VCaP (cell line): ENCODE data around the gene ZMAT5.
"Not testable (repeated sequence)": the region's sequence is repeated elsewhere in the genome, so short reads cannot be mapped to it uniquely, and the experiment has no call there.

Experiments used
- H3K27ac ChIP-seq: fragments of 450-650 bp; 2 replicates; pipeline ENCODE4 v1.5.1; 2017
- TF ChIP-seq, protein P1 (sequence below): fragments of 450-650 bp; conservative IDR thresholded peaks from 2 replicates; pipeline ENCODE4 v1.5.1; 2017; ENCODE audit warnings: mild to moderate bottlenecking, moderate library complexity

ZMAT5 gene

DNA sequence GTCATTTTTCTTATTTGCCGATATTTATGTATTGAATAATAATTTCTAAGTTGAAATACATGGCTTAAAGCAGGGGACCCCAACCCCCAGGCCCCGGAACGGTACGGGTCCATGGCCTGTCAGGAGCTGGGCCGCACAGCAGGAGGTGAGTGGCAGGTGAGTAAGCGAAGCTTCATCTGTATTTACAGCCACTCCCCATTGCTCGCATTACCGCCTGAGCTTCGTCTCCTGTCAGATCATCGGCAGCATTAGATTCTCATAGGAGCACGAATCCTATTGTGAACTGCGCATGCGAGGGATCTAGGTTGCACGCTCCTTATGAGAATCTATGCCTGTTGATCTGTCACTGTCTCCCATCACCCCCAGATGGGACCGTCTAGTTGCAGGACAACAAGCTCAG lies 4.5 kb downstream of the ZMAT5 start:
- H3K27ac ChIP-seq: no peak overlapping the region

DNA sequence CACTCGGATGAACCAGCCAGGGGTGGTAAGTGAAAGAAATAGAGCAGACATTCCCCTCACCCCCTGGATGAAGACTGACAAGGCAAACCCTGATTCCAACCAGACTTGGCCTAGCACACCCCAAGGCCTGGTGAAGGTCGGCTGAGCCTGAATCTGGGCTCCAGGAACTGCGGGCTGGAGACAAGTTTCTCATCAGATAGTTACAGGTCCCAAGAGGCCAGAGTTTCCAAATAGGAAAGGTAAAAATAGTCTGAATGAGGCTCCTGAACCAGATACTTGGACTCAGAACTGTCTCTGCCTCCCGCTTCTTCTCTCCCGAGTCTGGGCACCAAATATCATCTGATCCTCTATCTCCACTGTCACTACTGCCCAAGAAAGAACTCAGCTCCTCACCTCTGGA lies 7.8 kb downstream of the ZMAT5 start:
- no peak overlapping the region for H3K27ac ChIP-seq
- TF ChIP-seq, protein P1, sequence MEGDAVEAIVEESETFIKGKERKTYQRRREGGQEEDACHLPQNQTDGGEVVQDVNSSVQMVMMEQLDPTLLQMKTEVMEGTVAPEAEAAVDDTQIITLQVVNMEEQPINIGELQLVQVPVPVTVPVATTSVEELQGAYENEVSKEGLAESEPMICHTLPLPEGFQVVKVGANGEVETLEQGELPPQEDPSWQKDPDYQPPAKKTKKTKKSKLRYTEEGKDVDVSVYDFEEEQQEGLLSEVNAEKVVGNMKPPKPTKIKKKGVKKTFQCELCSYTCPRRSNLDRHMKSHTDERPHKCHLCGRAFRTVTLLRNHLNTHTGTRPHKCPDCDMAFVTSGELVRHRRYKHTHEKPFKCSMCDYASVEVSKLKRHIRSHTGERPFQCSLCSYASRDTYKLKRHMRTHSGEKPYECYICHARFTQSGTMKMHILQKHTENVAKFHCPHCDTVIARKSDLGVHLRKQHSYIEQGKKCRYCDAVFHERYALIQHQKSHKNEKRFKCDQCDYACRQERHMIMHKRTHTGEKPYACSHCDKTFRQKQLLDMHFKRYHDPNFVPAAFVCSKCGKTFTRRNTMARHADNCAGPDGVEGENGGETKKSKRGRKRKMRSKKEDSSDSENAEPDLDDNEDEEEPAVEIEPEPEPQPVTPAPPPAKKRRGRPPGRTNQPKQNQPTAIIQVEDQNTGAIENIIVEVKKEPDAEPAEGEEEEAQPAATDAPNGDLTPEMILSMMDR: no peak

More for the DNA sequence above, 4.5 kb downstream of the ZMAT5 start:
- TF ChIP-seq, protein P1: no peak

DNA sequence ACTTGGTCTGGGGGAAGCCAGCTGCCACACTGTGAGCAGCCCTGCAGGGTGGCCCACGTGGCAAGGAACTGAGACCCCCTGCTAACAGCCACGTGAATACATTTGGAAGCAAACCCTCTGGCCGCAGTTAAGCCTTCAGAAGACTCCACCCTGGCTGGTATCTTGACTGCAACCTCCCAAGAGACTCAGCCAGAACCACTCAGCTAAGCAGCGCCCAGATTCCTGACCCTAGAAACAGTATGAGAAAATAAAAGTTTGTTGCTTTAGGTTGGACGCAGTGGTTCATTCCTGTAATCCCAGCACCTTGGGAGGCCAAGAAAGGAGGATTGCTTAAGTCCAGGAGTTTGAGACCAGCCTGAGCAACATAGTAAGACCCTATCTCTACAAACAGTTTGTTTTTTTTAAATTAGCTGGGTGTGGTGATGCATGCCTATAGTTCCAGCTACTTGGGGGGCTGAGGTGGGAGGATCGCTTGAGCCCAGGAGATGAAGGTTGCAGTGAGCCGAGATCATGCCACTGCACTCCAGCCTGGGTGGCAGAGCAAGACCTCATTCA lies 8.7 kb downstream of the ZMAT5 start:
- TF ChIP-seq, protein P1: no peak
- no peak overlapping the region for H3K27ac ChIP-seq

DNA sequence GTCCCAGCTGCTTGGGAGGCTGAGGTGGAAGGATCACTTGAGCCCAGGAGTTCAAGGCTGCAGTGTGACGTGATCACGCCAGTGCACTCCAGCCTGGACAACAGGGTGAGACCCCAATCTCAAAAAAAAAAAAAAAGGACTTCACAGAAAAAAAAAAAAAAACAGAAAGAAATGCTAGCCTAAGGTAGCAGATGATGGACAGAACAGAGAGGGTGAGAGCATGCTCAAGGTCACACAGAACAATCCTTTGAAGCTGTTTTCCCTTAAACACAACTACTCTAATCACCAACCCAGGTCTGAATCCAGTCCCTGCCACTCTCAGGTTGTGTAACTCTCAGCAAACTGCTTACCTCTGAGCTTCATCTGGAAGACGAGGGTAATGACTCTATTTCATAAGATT lies 9.7 kb downstream of the ZMAT5 start:
- TF ChIP-seq, protein P1: no peak
- no peak overlapping the region for H3K27ac ChIP-seq

DNA sequence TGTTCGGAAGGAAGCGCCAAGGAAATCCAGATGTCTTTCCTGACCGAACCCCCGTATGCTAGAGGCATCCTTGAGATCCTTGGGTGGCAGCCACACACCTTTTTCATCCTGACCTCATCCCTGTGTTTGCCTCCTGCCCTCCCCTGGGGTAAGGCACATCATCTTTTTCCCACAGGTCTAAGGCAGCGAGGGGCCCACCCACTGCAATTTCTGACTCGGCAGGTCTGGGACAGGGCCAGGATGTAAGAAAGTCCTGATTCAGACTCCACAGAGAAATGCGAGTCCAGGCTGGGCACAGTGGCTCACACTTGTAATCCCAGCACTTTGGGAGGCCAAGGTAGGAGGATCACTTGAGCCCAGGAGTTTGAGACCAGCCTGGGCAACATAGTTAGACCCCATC lies 10.5 kb downstream of the ZMAT5 start:
- no peak overlapping the region for H3K27ac ChIP-seq
- TF ChIP-seq, protein P1: no peak

DNA sequence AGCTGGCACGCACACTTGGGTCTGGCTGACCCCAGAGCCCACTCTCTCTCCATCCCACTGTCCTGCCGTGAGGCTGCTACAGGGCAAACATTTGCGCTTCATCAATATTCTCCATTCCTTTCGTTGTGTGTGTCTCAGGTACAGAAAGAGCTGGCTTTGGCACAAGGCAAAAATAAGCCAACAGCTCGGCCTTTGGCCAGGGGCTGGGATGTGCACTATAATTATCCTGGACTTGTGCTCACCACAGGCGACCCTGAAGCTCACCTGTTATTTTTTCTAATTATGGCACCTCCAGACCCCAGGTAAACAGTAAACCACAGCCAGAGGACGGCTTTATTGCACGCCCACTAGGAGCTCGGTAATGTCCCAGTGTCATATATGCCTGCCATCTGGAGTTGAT lies 10.9 kb downstream of the ZMAT5 start:
- TF ChIP-seq, protein P1: no peak
- no peak overlapping the region for H3K27ac ChIP-seq

DNA sequence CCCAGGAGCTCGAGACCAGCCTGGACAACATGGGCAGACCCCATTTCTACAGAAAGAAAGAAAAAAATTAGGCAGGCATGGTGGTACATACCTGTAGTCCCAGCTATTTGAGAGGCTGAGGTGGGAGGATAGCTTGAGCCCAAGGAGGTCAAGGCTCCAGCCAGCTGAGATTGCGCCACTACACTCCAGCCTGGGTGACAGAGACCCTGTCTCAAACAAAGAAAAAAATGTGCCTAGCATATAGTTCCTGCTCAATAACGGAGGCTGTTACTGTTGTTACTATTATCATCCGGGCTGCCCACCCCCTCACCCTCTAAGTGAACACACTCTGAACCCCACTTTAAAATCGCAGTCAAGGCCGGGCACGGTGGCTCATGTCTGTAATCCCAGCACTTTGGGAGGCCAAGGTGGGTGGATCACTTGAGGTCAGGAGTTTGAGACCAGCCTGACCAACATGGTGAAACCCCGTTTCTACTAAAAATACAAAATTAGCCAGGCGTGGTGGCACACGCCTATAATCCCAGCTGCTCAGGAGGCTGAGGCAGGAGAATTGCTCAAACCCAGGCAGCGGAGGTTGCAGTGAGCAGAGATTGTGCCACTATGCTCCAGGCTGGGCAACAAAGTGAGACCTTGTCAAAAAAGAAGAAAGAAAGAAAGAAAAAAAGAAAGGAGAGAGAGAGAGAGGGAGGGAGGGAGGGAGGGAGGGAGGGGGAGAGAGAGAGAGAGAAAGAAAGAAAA lies 12.0 kb downstream of the ZMAT5 start:
- H3K27ac ChIP-seq: not testable (repeated sequence)
